ENCODE results near the gene CRNN.

GRCh38 chr1:152359906-152360305 is 54.2 kb downstream of the CRNN start, which contains the start of gene FLG2:
- TF ChIP-seq CTCF (IDR thresholded peaks at IDR 0.05; ENCODE audit: low read depth, low read length, poor library complexity, severe bottlenecking) = no peak
- TF ChIP-seq EZH2phosphoT487 (IDR thresholded peaks at IDR 0.05; ENCODE audit: borderline replicate concordance, low read length) = no peak
